GM21447 (cell line): ENCODE measurements around the gene EFNA5.

Experiments used
- ATAC-seq: cut with Tn5 transposase; IDR thresholded peaks from one replicate; pipeline ENCODE4 v1.9.1; 2021; ENCODE audit not compliant: unreplicated experiment

The EFNA5 gene

DNA sequence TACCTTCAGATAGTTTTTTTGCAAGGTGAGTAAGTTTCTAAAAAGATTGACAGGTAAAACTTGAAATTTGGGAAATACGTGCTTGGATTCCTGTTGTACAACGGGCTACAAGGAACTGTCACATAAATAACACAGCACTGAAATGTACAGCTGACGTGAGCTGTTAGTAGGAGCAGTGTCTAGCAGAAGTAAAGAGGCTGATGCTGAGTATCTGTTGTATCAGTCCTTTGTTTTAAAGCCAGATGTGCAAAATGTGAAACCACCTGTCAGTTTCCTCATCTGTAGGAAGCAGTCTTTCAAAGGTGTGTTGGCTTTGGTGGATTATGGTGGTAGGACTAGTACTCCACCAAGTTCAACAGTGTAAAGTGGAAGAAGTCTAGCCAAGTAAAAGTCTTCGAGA, 122.3 kb downstream of the EFNA5 start:
- no peak for ATAC-seq

GRCh38 chr5:107546719-107547118, 124.0 kb downstream of the EFNA5 start:
- ATAC-seq = no peak

DNA sequence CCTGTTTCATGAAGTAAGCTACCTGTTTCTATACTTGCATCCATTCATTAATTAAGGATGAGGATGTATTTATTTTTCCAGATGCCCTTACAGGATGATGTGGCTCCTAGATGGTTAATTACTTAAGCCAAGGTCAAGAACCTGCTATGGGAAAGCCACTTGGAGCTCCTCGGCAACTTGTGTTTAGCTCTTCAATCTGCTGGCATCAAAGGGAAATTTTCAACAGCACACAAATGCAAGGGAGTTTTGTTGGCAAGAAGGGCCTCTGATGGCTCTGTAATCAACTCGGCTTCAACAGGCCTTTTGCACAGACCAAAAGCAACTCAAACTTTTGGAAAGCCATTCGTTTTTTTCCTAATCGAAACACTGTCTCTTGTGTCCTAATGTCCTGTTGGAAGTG, 125.3 kb downstream of the EFNA5 start:
- ATAC-seq = no peak

DNA sequence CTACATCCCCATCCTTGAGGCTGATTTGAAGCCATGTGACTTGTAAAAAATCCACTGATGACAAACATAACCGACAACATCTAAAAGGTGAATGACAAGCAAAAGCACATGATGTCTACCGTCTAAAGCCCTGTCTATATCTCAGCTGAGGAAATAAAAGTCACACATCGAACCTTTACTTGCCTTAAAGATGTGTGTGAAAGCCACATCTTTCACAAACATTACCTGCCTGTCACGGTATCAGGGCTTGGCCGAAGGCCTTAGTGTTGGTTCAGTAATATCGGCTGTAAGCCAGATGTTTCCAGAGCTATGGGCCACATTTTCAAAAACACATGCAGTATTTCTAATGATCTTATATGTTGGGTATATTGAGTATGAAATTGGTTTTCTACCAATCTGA, 125.8 kb downstream of the EFNA5 start:
- ATAC-seq = no peak

DNA sequence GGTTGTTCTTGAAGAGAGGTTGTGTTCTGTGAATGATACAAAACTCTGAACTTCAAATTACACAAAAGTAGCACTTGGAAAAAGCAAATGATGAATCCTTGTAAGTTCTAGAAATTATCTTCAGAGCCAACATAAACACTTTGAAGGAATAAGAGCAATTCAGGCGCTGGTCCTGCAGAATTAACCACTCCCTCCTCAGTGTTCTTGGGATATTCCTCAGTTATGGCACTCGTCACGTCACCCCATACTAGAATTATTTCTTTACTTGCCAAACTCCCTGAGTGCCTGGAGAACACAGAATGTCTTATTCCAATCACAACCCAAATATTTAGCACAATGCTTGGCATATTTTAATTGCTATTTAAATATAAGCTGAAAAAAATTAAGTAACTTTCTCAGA, 126.3 kb downstream of the EFNA5 start:
- no peak for ATAC-seq

DNA sequence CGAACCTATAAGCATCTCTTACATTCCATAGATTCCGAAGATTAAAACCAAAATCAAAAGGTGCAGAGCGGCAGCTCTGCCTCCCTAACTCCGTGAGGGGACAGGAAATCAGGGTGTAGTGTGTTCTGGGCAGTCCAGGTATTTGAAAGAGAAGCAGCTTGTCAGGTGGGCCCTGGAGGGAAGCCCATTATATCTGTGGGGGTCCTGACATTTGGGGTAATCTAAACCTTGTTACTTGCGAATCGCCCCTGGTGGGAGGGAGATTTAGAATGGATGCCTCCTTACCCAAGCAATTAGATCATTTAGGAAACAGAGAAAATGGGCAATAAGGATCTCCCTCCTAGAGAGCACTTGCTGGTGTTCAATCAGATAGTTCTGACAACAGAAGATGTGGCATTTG, 126.9 kb downstream of the EFNA5 start:
- no peak for ATAC-seq

DNA sequence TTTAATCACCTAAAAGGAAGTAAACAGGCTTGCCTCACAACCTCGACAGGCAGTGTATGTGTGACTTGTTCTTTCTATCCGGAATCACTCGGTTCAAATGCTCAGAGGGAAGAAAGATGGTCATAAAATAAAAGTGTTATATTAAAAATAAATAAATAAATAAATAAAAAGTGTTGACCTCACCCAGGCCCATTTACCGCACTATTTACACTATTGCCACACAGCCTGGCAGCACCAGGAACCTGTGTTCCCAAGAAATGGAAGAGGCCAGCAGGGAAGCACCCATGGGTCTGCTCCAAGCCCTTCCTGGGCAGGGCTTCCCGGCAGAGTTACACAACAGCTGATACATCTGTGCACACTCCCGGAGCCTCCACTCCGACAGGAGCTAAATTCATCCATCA, 127.9 kb downstream of the EFNA5 start:
- no peak for ATAC-seq

DNA sequence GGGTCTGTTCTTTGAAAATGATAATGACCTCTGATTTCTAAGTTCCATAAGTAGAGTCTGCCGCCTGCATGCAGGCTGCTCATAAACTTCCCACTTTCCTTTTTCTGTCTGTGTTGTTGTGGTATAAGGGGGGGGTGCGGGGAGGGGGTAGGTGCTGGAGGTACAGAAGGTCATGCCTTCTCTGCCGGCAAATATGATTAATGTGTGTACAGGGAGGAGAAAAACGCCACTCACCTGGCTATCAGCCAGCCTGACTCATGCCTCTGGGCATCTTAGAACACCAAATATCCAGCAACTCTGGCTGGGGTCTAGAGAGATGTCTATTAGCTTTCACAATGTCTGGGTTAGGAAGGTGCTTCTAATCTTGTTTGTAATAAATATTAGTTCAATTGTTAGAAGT, 128.3 kb downstream of the EFNA5 start:
- ATAC-seq = no peak

DNA sequence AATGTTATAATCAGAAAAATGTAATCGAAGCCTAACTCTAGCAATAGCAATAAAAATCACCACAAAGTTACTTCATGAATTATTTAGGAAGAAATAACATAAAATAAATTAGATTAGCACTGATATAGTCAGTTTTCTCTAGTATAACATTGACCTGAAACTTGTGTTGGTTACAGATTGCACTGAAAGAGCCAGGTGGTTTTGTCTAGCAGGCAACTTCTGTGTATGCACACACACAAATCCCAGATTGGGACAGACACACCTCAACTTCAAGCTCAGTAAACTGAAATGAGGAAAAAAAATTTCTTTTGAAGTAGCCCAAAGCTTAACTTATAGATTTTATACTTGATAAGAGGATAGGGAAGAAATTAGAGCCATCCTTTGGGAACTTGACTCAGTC, 129.3 kb downstream of the EFNA5 start:
- peak; percentile 73 for ATAC-seq

DNA sequence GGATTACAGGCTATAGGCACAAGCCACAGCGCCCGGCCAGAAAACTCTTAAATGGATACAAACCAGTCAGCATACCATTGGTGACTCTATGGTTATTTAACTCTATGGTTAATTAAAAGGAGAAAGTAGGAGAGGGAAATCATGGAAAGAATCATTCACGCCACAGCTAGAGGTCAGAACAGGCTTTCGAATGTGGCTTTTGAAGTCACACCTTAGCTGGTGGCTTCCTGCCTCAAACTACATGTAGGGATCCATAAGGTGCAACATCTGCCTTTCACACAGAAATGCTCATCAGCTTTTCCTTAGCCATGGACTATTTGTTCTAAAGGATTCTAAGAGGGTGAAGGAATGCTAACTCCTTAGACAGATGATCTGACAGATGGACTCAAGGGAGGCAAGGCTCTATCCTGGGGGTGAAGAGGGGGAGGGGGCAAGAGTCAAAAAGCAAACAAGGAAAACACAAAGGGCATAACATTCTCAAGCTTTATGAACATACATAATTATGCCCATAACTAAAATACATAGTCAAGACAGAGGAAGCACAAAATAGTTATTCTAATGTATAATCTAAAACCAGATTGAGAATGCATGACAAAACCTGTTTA, 130.9 kb downstream of the EFNA5 start:
- no peak for ATAC-seq

DNA sequence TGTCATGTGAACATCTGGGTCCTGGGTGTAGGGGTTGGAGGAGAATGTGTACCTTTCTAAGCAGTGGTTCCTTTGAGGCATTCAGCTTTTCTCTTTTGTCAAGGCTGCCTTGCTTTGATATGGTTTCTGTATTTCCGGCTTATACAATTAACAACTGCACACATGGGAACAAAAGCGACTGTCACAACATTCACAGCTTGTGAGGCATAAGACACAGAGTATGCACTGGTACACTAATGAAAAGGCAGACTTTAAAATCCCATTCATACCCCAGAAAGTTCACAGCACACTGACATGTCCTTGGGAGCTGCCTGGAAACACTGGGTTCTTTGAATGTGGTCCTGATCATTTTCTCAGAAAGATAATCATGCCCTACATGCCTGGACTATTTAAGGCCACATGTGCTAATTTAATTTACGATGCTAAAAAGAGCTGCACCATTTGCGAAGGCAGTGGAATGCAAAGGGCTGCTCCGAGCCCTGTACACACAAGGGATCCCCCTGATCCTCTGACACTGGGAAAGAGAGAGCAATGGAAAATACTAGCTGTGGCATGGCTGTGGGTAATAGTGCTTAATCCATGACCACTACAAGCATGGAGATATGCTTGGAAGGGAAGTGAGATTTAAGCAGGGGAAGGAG, 131.8 kb downstream of the EFNA5 start:
- ATAC-seq = no peak

DNA sequence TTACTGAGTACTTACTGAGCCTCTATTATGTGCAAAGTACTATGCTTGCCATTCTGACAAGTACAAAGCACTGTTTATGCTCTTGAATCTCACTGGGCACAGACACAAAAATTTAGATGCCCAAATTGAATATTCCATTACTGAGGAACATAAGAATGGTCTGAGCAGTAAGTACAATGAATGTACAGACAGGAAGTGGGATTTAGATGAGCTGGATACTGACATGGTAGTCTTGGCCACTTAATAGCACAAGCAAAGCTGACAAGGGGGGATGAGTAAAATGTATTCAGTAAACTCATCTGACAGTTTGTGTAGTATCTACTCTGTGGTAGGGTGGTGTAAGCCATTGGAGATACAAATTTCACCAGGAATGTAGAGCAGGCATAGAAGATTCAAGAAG, 132.4 kb downstream of the EFNA5 start:
- no peak for ATAC-seq

DNA sequence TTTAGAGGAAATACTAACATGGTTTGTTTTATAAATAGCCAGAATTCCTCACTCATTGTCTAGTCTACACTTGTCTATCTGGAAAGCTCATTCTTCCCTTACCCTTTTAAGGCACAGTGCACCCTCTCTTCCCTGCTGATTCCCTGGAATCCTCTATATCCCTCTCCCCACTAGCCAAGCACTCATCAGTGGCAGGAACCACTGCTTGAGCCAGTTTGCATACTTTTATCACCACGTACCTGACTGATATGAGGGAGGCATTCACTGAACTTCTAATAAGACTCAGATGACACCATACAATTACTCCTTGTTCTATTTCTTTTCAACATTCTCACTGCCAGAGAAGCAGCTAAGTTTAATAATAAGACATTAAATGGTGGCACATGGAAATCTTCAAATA, 134.9 kb downstream of the EFNA5 start:
- no peak for ATAC-seq

DNA sequence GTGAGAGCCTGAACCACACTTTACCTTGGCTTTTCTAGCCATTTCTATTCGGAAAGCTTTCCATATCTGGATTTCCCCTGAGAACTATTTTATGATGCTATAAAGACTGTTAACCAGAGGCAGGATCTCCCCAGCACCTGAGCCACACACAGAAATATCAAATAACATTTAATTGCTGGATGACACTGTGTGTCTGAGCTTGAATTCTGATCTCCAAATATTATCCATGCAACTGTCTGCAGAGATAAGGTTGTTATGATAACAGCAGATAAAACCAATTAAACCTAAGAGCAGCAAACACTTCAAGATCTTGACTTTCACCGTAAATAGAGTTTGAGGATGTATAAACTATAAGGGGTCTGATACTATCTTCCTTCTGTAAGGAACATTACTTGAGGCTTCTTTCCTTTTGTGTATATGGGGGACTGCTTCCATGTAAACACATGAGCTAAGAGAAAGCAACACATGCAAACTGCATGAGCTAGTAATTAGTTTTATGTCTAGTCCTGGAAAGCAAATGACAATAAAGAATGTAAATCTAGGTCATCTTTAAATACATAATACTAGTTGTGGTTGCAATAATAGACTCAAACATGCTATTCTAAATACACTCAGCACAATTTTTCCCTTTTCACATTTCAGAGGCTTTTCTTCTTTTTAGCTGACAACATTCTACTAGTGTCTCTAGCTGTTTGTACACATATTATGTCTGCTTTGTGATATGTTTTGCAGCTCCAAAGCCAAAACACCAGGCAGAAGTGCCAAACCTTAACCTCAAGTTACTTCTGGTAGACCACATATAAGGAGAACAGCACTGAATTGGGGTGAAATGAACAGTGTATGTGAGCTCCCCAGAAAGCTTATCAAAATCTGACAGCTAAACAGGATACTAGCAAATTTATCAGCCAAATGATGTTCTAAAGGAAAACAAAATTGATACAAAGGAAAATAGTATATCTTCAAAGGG, 136.5 kb downstream of the EFNA5 start:
- no peak for ATAC-seq

DNA sequence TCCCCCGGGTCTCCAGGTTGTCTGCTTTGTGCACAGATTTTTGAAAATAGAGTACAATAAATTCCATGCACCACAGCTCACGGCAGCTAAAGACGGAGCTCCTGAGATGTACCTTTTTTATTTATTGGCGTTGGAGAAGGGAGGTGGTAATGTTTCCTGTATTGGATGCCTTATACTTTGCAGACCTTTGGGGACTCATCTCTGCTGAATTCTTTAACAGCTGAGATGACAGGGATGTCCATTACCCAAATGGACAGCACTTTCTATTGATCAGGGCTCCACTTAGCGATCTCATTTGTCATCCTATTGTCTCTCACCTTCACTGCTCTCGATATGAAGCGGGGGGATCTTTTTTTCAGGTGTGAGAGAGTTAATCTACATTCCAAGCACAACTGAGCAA, 137.8 kb downstream of the EFNA5 start:
- ATAC-seq = no peak

- no peak for ATAC-seq
Measured at GRCh38 chr5:107532169-107532878, 138.4 kb downstream of the EFNA5 start.

DNA sequence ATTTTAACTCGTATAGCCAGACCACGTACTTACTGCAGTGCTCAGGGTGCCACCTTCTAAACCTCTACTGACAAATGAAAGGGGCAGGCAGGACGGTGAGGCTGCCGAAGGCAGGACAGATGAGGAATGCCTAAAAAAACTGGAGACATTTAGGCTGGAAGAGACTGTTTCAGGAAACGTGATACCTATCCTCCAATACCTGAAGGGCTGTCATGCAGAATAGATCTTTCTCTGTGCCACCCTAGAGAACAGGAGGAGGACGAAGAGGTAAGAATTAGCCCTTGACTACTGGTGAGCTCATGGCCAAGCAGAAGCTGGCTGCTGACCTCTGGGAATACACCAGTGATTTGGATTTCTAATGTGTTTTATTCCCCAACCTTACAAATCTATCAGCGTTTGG, 139.4 kb downstream of the EFNA5 start:
- no peak for ATAC-seq

DNA sequence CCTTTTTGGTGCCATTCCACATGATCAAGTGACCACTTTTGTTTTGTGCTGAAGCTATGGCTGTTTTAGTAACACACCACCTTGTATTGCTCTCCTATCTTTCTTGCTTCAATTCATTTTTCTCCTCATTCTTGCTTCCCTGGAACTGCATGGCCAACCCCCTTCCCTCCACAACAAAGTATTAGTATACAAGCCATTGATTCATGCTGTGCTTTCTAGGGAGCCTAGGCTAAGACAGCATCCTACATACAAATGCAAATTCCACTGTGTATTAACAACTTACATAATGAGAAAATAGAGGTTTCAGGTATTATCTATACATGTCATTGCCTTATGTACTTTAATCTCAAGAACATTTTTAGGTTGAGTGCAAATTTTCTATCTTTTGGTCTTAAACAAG, 141.1 kb downstream of the EFNA5 start:
- ATAC-seq = no peak

- ATAC-seq = no peak
Measured at GRCh38 chr5:107526270-107526937, 144.3 kb downstream of the EFNA5 start.

DNA sequence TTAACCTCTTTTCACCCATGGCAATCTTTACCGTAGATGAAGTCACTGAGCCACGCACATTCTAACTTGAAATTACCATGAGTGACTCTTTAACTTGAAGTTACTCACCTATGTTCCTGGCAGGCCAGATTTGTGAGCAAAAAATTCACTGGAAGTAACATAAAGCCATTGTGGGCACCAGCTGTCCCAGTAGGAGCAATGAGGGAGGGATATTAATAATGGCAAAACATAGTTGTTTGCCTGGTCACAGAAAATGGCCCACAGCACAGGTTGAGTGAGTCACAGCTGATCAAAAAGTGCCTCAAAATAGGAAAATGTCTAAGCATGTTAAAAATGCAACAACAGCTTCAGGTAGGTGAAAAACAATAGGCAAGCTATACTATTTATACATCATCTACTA, 146.6 kb downstream of the EFNA5 start:
- ATAC-seq = no peak
